ENCODE measurements around the gene FHIT.

DNA sequence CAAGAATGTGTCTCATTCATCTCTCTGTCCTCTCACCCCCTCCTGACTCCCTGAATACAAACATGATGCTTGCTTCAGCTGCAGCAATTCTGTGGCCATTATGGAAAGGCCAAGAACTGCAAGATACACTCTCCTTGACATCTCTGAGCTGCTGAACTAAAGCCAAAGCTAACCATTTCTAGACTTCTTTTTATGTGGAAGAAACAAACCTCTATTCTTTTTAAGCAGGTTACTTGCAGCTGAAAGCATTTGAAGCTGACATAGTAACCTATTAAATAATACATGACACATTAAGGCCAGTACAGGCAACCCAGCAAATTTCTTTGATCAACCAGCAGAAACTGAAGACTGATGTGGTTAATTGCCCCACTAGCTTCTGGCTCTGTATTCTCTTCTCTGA lies 17.5 kb downstream of the FHIT start:
- TF ChIP-seq, protein P1, sequence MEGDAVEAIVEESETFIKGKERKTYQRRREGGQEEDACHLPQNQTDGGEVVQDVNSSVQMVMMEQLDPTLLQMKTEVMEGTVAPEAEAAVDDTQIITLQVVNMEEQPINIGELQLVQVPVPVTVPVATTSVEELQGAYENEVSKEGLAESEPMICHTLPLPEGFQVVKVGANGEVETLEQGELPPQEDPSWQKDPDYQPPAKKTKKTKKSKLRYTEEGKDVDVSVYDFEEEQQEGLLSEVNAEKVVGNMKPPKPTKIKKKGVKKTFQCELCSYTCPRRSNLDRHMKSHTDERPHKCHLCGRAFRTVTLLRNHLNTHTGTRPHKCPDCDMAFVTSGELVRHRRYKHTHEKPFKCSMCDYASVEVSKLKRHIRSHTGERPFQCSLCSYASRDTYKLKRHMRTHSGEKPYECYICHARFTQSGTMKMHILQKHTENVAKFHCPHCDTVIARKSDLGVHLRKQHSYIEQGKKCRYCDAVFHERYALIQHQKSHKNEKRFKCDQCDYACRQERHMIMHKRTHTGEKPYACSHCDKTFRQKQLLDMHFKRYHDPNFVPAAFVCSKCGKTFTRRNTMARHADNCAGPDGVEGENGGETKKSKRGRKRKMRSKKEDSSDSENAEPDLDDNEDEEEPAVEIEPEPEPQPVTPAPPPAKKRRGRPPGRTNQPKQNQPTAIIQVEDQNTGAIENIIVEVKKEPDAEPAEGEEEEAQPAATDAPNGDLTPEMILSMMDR (conservative IDR thresholded peaks at IDR 0.05), result no peak
- TF ChIP-seq EZH2 (IDR thresholded peaks at IDR 0.05; ENCODE audit: low read depth), result no peak

Data from PC-9 (cell line).